K562 (cell line): ENCODE results near the gene RPL19. TPM values are rescaled to one million over a fixed set of nuclear protein-coding genes. Genes with fewer than 3 reads are reported as not detected.
A peak's percentile ranks its signal among the peaks of the same experiment; 100 is the strongest.

Source experiments
- ATAC-seq: fragments of 200-7000 bp; cut with Tn5 transposase; 3 replicates; pipeline ENCODE4 v1.9.1; 2020; ENCODE audit warnings: moderate library complexity
- BruUV-seq: library from RNA; stranded (reverse); fragments of 400-500 nt; replicated peaks from 2 replicates; lab custom pipeline; 2021; lab: Mats Ljungman, UMichigan
- CTCF ChIA-PET: fragments of 300-600 bp; formaldehyde crosslinking; extraction: SDS; loops from one replicate; lab custom pipeline; 2021; ENCODE audit warnings: low intra/inter-chr PET ratio; lab: Yijun Ruan, JAX
- POLR2A ChIA-PET: fragments of 300-600, 350-650 bp; sonication (Branson Sonifier 250); formaldehyde crosslinking; extraction: SDS; loops from one replicate; lab custom pipeline; 2021; ENCODE audit warnings: antibody characterized with exemption, inconsistent platforms; lab: Yijun Ruan, JAX
- DNase-seq, 4 experiments: peaks; one replicate each; pipeline versions ENCODE4 v3.0.0 to v3.0.0-alpha.2; 2011 to 2018; ENCODE audit warnings: low spot score in 3 of 4, mixed read lengths in 3 of 4; ENCODE audit errors: extremely low read depth in 1 of 4
- FAIRE-seq: peaks from 2 replicates; lab custom pipeline; 2011; peaks lifted over from hg19 to GRCh38; lab: Jason Lieb, UNC
- H2AFZ ChIP-seq: 2 replicates; pipeline ENCODE4 v1.6.0; 2011; ENCODE audit warnings: low read depth, low read length, control low read depth, inconsistent platforms
- H3K27ac ChIP-seq: fragments of 200-600 bp; 3 replicates; pipeline ENCODE4 v1.8.0; 2011; ENCODE audit warnings: low read depth, mild to moderate bottlenecking, control low read depth, inconsistent platforms, low read length, moderate library complexity, mixed read lengths; ENCODE audit errors: extremely low read depth
- H3K27me3 ChIP-seq, 2 experiments: fragments of 300-600 bp in 1 of 2; 2 replicates in 1 of 2; 3 replicates in 1 of 2; pipeline versions ENCODE4 v1.6.0 to v1.8.0; 2011; ENCODE audit warnings: inconsistent platforms in 2 of 2, low read length in 2 of 2, mild to moderate bottlenecking in 1 of 2, mixed read lengths in 1 of 2, moderate library complexity in 1 of 2; ENCODE audit not compliant: control insufficient read depth in 2 of 2, insufficient read depth in 2 of 2
- H3K36me3 ChIP-seq: fragments of 300-600 bp; 3 replicates; pipeline ENCODE4 v1.8.0; 2011; ENCODE audit warnings: mild to moderate bottlenecking, low read length, inconsistent platforms; ENCODE audit not compliant: control insufficient read depth, insufficient read depth
- H3K4me1 ChIP-seq, 2 experiments: fragments of 200-600 bp in 1 of 2; replicated peaks in 1 of 2; 2 replicates in 1 of 2; 3 replicates in 1 of 2; pipeline versions ENCODE4 v1.5.1 to v1.8.0; 2011; ENCODE audit warnings: inconsistent platforms in 2 of 2, low read length in 2 of 2, mild to moderate bottlenecking in 1 of 2, mixed read lengths in 1 of 2, moderate library complexity in 1 of 2; ENCODE audit not compliant: control insufficient read depth in 2 of 2, insufficient read depth in 2 of 2
- H3K4me2 ChIP-seq: 2 replicates; pipeline ENCODE4 v1.6.1; 2011; ENCODE audit warnings: low read length, control low read depth, inconsistent platforms, mixed read lengths; ENCODE audit not compliant: insufficient read depth
- H3K4me3 ChIP-seq: fragments of 200-600 bp; sonication (generic), shearing (Covaris generic); 2 replicates; pipeline ENCODE4 v1.5.1; 2016; ENCODE audit warnings: control low read depth, inconsistent platforms
- H3K79me2 ChIP-seq: fragments of 200-600 bp; 3 replicates; pipeline ENCODE4 v1.8.0; 2011; ENCODE audit warnings: low read length, inconsistent platforms; ENCODE audit not compliant: control insufficient read depth, insufficient read depth
- H3K9ac ChIP-seq, 2 experiments: 2 replicates each; pipeline versions ENCODE4 v1.6.0 to v1.6.1; 2011; ENCODE audit warnings: low read depth in 2 of 2, low read length in 2 of 2, control low read depth in 1 of 2, inconsistent platforms in 1 of 2, mild to moderate bottlenecking in 1 of 2, mixed read lengths in 1 of 2; ENCODE audit not compliant: insufficient read depth in 1 of 2
- H3K9me1 ChIP-seq: one replicate; pipeline ENCODE4 v1.6.0; 2011; ENCODE audit warnings: inconsistent platforms, mild to moderate bottlenecking, low read length, moderate library complexity; ENCODE audit not compliant: control insufficient read depth, insufficient read depth
- H3K9me3 ChIP-seq: replicated peaks from 2 replicates; pipeline ENCODE4 v1.5.1; 2011; ENCODE audit warnings: low read depth, low read length, inconsistent platforms; ENCODE audit not compliant: control insufficient read depth, insufficient read depth
- H4K20me1 ChIP-seq: replicated peaks from 2 replicates; pipeline ENCODE4 v1.6.1; 2011; ENCODE audit warnings: low read length, inconsistent platforms, mixed read lengths; ENCODE audit not compliant: control insufficient read depth, insufficient read depth
- BRF1 ChIP-seq: IDR thresholded peaks from 3 replicates; pipeline ENCODE4 v1.6.1; 2011; ENCODE audit warnings: borderline replicate concordance, mild to moderate bottlenecking; ENCODE audit not compliant: insufficient read length; ENCODE audit errors: extremely low read depth
- CBFA2T3 ChIP-seq: fragments of 450-650 bp; IDR thresholded peaks from 2 replicates; pipeline ENCODE4 v1.6.1; 2017
- DACH1 ChIP-seq: fragments of 450-650 bp; IDR thresholded peaks from 2 replicates; pipeline ENCODE4 v1.6.1; 2018; ENCODE audit not compliant: partially characterized antibody
- EZH2 ChIP-seq: IDR thresholded peaks from 2 replicates; pipeline ENCODE4 v1.6.1; 2012; ENCODE audit warnings: low read depth, mild to moderate bottlenecking, inconsistent platforms, low read length, borderline replicate concordance
- JUNB ChIP-seq: fragments of 450-650 bp; formaldehyde crosslinking; conservative IDR thresholded peaks from 2 replicates; pipeline ENCODE4 v1.4.0; 2020; ENCODE audit warnings: mild to moderate bottlenecking
- KLF16 ChIP-seq: IDR thresholded peaks from 2 replicates; pipeline ENCODE4 v1.6.1; 2016; ENCODE audit warnings: antibody characterized with exemption
- NFE2 ChIP-seq: IDR thresholded peaks from 2 replicates; pipeline ENCODE4 v1.6.1; 2014; ENCODE audit warnings: antibody characterized with exemption, low read depth
- NR1H2 ChIP-seq: sonication (generic); formaldehyde crosslinking; IDR thresholded peaks from 2 replicates; pipeline ENCODE4 v1.4.0; 2020; ENCODE audit warnings: mild to moderate bottlenecking, missing genetic modification reagents
- POLR2AphosphoS5 ChIP-seq: IDR thresholded peaks from 2 replicates; pipeline ENCODE4 v1.6.1; 2011; ENCODE audit warnings: mild to moderate bottlenecking, low read depth, low read length, moderate library complexity; ENCODE audit not compliant: control insufficient read depth, insufficient read depth
- SIN3A ChIP-seq, 2 experiments: fragments of 150-350 bp in 1 of 2; IDR thresholded peaks; 2 replicates each; pipeline ENCODE4 v1.6.1; 2011 to 2016; ENCODE audit warnings: borderline replicate concordance in 2 of 2, low read depth in 2 of 2, low read length in 2 of 2, mild to moderate bottlenecking in 2 of 2, moderate library complexity in 2 of 2; ENCODE audit not compliant: control insufficient read depth in 1 of 2
- SMARCA4 ChIP-seq: fragments of 450-650 bp; IDR thresholded peaks from 2 replicates; pipeline ENCODE4 v1.6.1; 2016
- SUPT5H ChIP-seq: fragments of 450-650 bp; IDR thresholded peaks from 2 replicates; pipeline ENCODE4 v1.6.1; 2016
- TCFL5 ChIP-seq: fragments of 250-450 bp; sonication (Bioruptor Pico); conservative IDR thresholded peaks from 2 replicates; pipeline ENCODE4 v1.6.1; 2021; ENCODE audit warnings: mild to moderate bottlenecking, moderate library complexity, matching md5 sums
- TFAP4 ChIP-seq: sonication (generic); formaldehyde crosslinking; IDR thresholded peaks from 2 replicates; pipeline ENCODE4 v1.8.0; 2022; ENCODE audit warnings: missing genetic modification reagents, mild to moderate bottlenecking, moderate library complexity, borderline replicate concordance
- YY1 ChIP-seq, 3 experiments: IDR thresholded peaks; 2 replicates each; pipeline ENCODE4 v1.6.1; 2011; ENCODE audit warnings: low read length in 2 of 3, mild to moderate bottlenecking in 2 of 3, moderate library complexity in 2 of 3, borderline replicate concordance in 1 of 3, control low read depth in 1 of 3, low read depth in 1 of 3; ENCODE audit not compliant: insufficient read depth in 3 of 3, insufficient replicate concordance in 2 of 3, control insufficient read depth in 1 of 3, insufficient read length in 1 of 3; ENCODE audit errors: extremely low read depth in 1 of 3
- ZEB2 ChIP-seq: fragments of 450-650 bp; IDR thresholded peaks from 2 replicates; pipeline ENCODE4 v1.6.1; 2016
- ZHX1 ChIP-seq: fragments of 150-350 bp; conservative IDR thresholded peaks from 2 replicates; pipeline ENCODE4 v1.6.1; 2014; ENCODE audit warnings: low read length
- ZNF146 ChIP-seq: IDR thresholded peaks from one replicate; pipeline ENCODE4 v1.6.1; 2018; ENCODE audit warnings: missing compliant biosample characterization; ENCODE audit not compliant: unreplicated experiment
- ZZZ3 ChIP-seq: fragments of 450-650 bp; IDR thresholded peaks from 2 replicates; pipeline ENCODE4 v1.6.1; 2016; ENCODE audit warnings: antibody characterized with exemption, mild to moderate bottlenecking, moderate library complexity
- WGBS: fragments of 100-300 bp; shearing (Covaris generic); methylation state at CpG from one replicate; pipeline ENCODE4 v1.1.6; 2016; ENCODE audit warnings: low coverage, mixed read lengths; ENCODE audit not compliant: insufficient coverage; ENCODE audit errors: missing lambda C conversion rate; 5-methylcytosine and 5-hydroxymethylcytosine counted together
- in situ Hi-C: fragments of 300-500 bp; cut with MboI; formaldehyde crosslinking; loops from 4 replicates; pipeline ENCODE4 v1.15.0; 2018; ENCODE audit warnings: inconsistent platforms, mixed read lengths
- intact Hi-C: fragments of 100-400 bp; cut with micrococcal nuclease; formaldehyde crosslinking; loops from 2 replicates; pipeline ENCODE4 v1.14.2; 2022
- polyA plus RNA-seq, 8 experiments: library from polyadenylated mRNA; depleted of rRNA in 4 of 8; stranded (reverse) in 5 of 8; unstranded in 3 of 8; fragments of >200 nt; fragmentation: Nextera tagmentation in 2 of 8; fragmentation: Illumina TruSeq in 1 of 8; extraction: Ambion mirVana in 2 of 8; extraction: Trizol in 1 of 8; gene quantifications; 2 replicates each; pipeline versions ENCODE4 v1.2.1 to v1.2.3, GENCODE V29; 2011 to 2014; ENCODE audit warnings: inconsistent platforms in 1 of 8, missing spikeins in 1 of 8
- total RNA-seq, 7 experiments: library from RNA; depleted of rRNA in 6 of 7; stranded (reverse); fragments of >200 nt in 6 of 7; fragmentation: Illumina TruSeq in 2 of 7; extraction: Trizol in 2 of 7; gene quantifications; 2 replicates each; pipeline versions ENCODE4 v1.2.1 to v1.2.3, GENCODE V29; 2011 to 2021; ENCODE audit warnings: low replicate concordance in 1 of 7

RPL19 gene
- total and polyA plus RNA-seq, 9 of the 15 experiments (the other 6 are each of a cell fraction or from before 2014, with no cell fraction given): 2,263 to 4,614 (median 3,727) TPM

GRCh38 chr17:39208893-39209292 is 8.8 kb downstream of the RPL19 start:
- TF ChIP-seq NR1H2: no peak
- TF ChIP-seq TFAP4: peak; percentile 93
- TF ChIP-seq DACH1: peak; percentile 61
- TF ChIP-seq NFE2: no peak
- peak in 1 of 3 experiments; percentile 37 for TF ChIP-seq YY1 (IDR thresholded peaks at IDR 0.05; ENCODE audit: borderline replicate concordance in 1 of 3, control insufficient read depth in 1 of 3, extremely low read depth in 1 of 3, insufficient read depth in 3 of 3, insufficient read length in 1 of 3, insufficient replicate concordance in 2 of 3, low read depth in 1 of 3, low read length in 2 of 3)
- TF ChIP-seq EZH2: no peak
- TF ChIP-seq ZHX1: no peak
- 0 out of 4 replicates have a peak, but pooled peaks of 1 of the 2 experiments have one; percentile 23 for TF ChIP-seq SIN3A (IDR thresholded peaks at IDR 0.05; ENCODE audit: borderline replicate concordance in 2 of 2, control insufficient read depth in 1 of 2, low read depth in 2 of 2, low read length in 2 of 2)
- no peak for TF ChIP-seq SMARCA4
- TF ChIP-seq ZNF146 (CRISPR knock-in tag): no peak
- TF ChIP-seq TCFL5 (CRISPR knock-in tag): no peak
- TF ChIP-seq POLR2AphosphoS5: no peak
- TF ChIP-seq SUPT5H: no peak
- TF ChIP-seq ZZZ3: no peak
- TF ChIP-seq JUNB: no peak
- no peak for TF ChIP-seq KLF16
- no peak for TF ChIP-seq ZEB2
- peak; percentile 29; the same call in 1 of the 2 replicates for TF ChIP-seq CBFA2T3
- no peak for TF ChIP-seq BRF1
- no peak overlapping the region for H3K27ac ChIP-seq
- BruUV-seq: no TSS peak
- ChIA-PET CTCF (interaction anchor here (1.3 kb wide), 1 partner anchor 36 kb away, joined by 6 read pairs; no protein-coding TSS in a partner anchor), POLR2A (interaction anchor here (2.1 kb wide), 1 partner anchor 10 kb away, joined by 16 read pairs; the partner anchor contains the start of gene RPL19)
- H3K9me3 ChIP-seq: no peaks in the 10 kb centered on the region
- FAIRE-seq: no peak
- WGBS: 13% methylated on average over 8 of the region's 8 CpGs
- H3K4me1 ChIP-seq: peaks cover 0 to 32% of the 10 kb centered on the region in 2 experiments; a peak in 3 of 5 replicates
- no peak overlapping the region for H3K4me2 ChIP-seq
- peaks cover 0 to 29% of the 10 kb centered on the region in 2 experiments; a peak in 2 of 5 replicates for H3K27me3 ChIP-seq
- intact Hi-C loops (loop anchor here (5.0 kb wide), 3 partner anchors 143 to 408 kb away; no protein-coding TSS in a partner anchor), in situ Hi-C loops (no loop called here)
- no peaks in the 10 kb centered on the region for H3K79me2 ChIP-seq
- peaks cover 14% of the 10 kb centered on the region for H3K36me3 ChIP-seq
- DNase-seq: peak in 3 of 4 experiments; percentile 51 to 62 (median 59)
- 0 out of 4 replicates have a peak overlapping the region, but pooled peaks of 1 of the 2 experiments have one; percentile 10 for H3K9ac ChIP-seq
- H3K4me3 ChIP-seq: no peak overlapping the region
- peak; percentile 41 for ATAC-seq
- no peaks in the 10 kb centered on the region; the same call in 1 of the 2 replicates for H4K20me1 ChIP-seq
- no peak overlapping the region for H2AFZ ChIP-seq
- peaks cover 4% of the 10 kb centered on the region for H3K9me1 ChIP-seq
